BE2C (cell line): ENCODE results near the gene RBM10.

Experiments used
- DNase-seq: peaks from one replicate; pipeline ENCODE4 v3.0.0-alpha.2; 2020
- H3K27me3 ChIP-seq: fragments of 250-450 bp; sonication (Bioruptor Pico); 2 replicates; pipeline ENCODE4 v1.5.1; 2020; ENCODE audit warnings: mild to moderate bottlenecking
- H3K36me3 ChIP-seq: fragments of 250-450 bp; sonication (Bioruptor Pico); 2 replicates; pipeline ENCODE4 v1.5.1; 2020; ENCODE audit warnings: mild to moderate bottlenecking
- H3K4me1 ChIP-seq: fragments of 250-450 bp; sonication (Bioruptor Pico); 2 replicates; pipeline ENCODE4 v1.5.1; 2020
- H3K4me3 ChIP-seq: 2 replicates; pipeline ENCODE4 v1.5.1; 2011; ENCODE audit warnings: low read depth, low read length
- H3K9me3 ChIP-seq: fragments of 250-450 bp; sonication (Bioruptor Pico); 2 replicates; pipeline ENCODE4 v1.5.1; 2020
- TF ChIP-seq, protein P1 (sequence below): IDR thresholded peaks from 2 replicates; pipeline ENCODE4 v1.5.1; 2012; ENCODE audit warnings: mild to moderate bottlenecking, low read depth, low read length

Gene RBM10

DNA sequence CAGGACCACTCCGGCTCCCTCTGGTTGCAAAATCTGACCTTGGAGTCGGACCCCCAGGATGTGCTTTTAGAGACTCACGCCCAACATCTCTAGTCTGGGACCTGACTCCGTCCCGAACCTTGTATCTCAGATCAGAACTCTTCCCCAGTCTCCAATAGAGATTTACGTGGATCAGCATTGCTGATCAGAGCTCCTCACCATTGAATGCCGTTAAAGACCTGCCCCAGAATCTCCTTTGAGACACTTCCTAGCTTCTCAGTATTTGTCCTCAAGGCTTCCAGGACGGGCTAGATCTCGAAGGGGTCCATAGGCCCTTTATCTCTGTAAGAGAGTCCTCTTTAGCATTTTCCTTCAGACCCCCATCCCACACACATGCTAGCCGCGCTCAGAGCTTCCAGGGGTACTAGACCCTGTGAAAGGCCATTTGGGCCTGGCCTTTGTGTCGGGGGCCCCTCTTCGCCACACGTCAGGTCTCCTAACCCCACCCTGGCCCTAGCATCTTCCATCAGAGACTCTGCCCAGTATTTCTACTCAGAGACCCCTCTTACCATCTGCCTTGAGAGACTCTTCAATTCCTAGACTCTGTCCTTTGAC lies 49.3 kb downstream of the RBM10 start:
- TF ChIP-seq, protein P1, sequence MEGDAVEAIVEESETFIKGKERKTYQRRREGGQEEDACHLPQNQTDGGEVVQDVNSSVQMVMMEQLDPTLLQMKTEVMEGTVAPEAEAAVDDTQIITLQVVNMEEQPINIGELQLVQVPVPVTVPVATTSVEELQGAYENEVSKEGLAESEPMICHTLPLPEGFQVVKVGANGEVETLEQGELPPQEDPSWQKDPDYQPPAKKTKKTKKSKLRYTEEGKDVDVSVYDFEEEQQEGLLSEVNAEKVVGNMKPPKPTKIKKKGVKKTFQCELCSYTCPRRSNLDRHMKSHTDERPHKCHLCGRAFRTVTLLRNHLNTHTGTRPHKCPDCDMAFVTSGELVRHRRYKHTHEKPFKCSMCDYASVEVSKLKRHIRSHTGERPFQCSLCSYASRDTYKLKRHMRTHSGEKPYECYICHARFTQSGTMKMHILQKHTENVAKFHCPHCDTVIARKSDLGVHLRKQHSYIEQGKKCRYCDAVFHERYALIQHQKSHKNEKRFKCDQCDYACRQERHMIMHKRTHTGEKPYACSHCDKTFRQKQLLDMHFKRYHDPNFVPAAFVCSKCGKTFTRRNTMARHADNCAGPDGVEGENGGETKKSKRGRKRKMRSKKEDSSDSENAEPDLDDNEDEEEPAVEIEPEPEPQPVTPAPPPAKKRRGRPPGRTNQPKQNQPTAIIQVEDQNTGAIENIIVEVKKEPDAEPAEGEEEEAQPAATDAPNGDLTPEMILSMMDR, result no peak
- Histone ChIP-seq H3K4me1 (peaks cover 3% of the 10 kb centered on the region), H3K9me3 (no peaks in the 10 kb centered on the region), H3K36me3 (peaks cover 23% of the 10 kb centered on the region), H3K4me3 (peak overlapping the region; percentile 86), H3K27me3 (no peaks in the 10 kb centered on the region)
- no peak for DNase-seq

DNA sequence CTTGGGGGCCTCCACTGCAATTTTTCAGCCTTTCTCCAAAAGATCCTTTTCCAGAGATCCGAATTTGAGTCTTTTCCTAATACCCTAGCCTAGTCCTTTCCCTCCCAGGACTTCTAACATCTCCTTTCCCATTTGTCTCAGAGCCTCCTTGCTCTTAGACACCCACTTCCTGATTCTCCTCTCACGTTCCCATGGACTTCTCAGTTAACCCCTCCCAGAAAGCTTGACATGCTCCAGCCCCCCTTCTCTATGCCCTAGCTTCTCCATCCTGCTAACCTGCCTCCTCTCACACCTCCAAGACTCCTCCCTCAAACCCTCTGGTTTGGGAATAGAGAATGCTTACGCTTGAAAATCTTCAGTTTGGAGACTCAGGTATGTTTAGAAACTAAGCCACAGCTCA lies 51.1 kb downstream of the RBM10 start:
- no peak overlapping the region for H3K4me3 ChIP-seq
- TF ChIP-seq, protein P1, result no peak
- peaks cover 38% of the 10 kb centered on the region for H3K36me3 ChIP-seq
- H3K9me3 ChIP-seq, result no peaks in the 10 kb centered on the region
- H3K4me1 ChIP-seq, result peaks cover 3% of the 10 kb centered on the region
- no peaks in the 10 kb centered on the region for H3K27me3 ChIP-seq
- DNase-seq, result no peak

DNA sequence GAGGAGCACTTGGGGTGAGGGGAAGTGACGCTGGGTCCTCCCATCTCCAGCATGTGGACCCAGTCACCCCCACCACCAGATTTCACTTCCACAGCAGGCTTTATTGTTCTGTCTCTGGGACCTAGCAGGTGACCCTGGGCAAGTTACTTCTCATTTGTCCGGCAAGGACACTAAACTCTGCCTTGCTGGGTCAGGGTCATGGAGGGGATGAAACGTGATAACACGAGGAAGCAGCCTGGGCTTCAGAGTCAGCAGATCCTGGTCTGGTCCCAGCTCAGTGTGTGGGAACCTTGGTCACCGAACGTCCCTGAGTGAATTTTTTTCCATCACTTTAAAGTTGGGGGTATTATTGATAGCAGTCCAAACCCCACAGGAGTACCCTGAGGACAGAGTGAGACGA lies 52.5 kb downstream of the RBM10 start:
- Histone ChIP-seq H3K27me3 (no peaks in the 10 kb centered on the region), H3K4me1 (peaks cover 3% of the 10 kb centered on the region), H3K4me3 (no peak overlapping the region), H3K36me3 (peaks cover 52% of the 10 kb centered on the region), H3K9me3 (no peaks in the 10 kb centered on the region)
- no peak for DNase-seq
- TF ChIP-seq, protein P1, result no peak

DNA sequence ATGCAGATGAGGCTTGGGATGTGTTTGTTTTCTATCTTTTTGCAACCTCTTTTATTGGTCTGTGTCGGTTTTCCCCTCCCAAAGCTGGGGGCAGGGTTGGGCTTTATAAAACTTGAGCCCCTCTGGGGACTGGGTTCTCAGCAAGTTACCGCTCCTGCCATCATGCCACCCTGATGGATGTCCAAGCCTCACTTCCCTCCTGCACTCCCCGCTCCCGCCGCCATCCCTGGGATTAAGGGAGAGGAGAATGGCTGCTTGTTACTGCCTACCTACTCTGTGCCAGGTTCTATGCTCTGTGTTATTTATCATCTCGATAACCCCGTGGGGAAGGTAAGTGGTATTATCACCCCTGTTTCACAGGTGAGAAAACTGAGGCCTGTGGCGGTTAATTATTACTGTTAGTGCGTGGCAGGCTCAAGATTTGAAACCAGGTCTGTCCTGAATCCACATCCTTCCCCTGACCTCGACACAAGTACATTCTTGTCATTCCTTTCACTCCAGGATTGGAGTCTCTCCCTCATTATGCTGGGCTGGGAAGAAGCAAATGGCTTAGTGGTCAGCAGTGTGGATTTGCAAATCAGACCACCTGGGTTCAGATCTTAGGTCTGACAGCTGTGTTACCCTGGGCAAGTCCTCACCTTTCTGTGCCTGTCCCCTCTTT lies 53.1 kb downstream of the RBM10 start:
- H3K9me3 ChIP-seq, result no peaks in the 10 kb centered on the region
- H3K27me3 ChIP-seq, result no peaks in the 10 kb centered on the region
- peaks cover 1% of the 10 kb centered on the region for H3K4me1 ChIP-seq
- TF ChIP-seq, protein P1, result no peak
- H3K4me3 ChIP-seq, result no peak overlapping the region
- peaks cover 57% of the 10 kb centered on the region for H3K36me3 ChIP-seq
- no peak for DNase-seq

DNA sequence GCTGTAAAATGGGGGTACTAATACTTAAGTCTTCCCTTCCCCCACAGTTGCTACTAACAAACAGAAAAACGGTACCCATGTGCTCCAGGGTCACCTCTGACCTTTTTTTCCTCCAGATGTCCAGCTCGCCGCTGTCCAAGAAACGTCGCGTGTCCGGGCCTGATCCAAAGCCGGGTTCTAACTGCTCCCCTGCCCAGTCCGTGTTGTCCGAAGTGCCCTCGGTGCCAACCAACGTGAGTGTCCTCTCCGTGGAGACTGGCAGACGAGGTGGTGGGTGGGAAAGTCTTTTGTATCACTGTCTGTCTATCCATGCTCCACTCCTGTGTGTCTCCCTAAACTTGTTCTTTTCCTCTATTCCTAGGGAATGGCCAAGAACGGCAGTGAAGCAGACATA lies 53.7 kb downstream of the RBM10 start:
- Histone ChIP-seq H3K36me3 (peaks cover 59% of the 10 kb centered on the region), H3K4me1 (no peaks in the 10 kb centered on the region; the same call in 1 of the 2 replicates), H3K27me3 (no peaks in the 10 kb centered on the region), H3K4me3 (no peak overlapping the region), H3K9me3 (no peaks in the 10 kb centered on the region)
- DNase-seq, result no peak
- TF ChIP-seq, protein P1, result no peak

DNA sequence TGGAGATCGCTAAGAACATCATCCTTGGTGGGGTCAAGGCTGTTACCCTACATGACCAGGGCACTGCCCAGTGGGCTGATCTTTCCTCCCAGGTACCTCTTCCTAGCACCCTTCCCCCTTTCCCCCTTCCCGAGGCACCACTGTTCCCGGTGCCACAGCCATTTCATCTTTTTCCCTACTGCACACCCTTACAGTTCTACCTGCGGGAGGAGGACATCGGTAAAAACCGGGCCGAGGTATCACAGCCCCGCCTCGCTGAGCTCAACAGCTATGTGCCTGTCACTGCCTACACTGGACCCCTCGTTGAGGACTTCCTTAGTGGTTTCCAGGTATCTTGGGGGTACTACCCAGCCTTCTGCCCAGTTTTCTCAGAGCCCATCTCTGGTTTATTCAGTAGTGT lies 54.3 kb downstream of the RBM10 start:
- peaks cover 57% of the 10 kb centered on the region for H3K36me3 ChIP-seq
- TF ChIP-seq, protein P1, result no peak
- H3K9me3 ChIP-seq, result no peaks in the 10 kb centered on the region
- no peak overlapping the region for H3K4me3 ChIP-seq
- no peaks in the 10 kb centered on the region for H3K27me3 ChIP-seq
- no peaks in the 10 kb centered on the region; the same call in 1 of the 2 replicates for H3K4me1 ChIP-seq
- no peak for DNase-seq
